ENCODE measurements around the gene PITHD1.
"Not testable (repeated sequence)": the region's sequence is repeated elsewhere in the genome, so short reads cannot be mapped to it uniquely, and the experiment has no call there.

The PITHD1 gene

DNA sequence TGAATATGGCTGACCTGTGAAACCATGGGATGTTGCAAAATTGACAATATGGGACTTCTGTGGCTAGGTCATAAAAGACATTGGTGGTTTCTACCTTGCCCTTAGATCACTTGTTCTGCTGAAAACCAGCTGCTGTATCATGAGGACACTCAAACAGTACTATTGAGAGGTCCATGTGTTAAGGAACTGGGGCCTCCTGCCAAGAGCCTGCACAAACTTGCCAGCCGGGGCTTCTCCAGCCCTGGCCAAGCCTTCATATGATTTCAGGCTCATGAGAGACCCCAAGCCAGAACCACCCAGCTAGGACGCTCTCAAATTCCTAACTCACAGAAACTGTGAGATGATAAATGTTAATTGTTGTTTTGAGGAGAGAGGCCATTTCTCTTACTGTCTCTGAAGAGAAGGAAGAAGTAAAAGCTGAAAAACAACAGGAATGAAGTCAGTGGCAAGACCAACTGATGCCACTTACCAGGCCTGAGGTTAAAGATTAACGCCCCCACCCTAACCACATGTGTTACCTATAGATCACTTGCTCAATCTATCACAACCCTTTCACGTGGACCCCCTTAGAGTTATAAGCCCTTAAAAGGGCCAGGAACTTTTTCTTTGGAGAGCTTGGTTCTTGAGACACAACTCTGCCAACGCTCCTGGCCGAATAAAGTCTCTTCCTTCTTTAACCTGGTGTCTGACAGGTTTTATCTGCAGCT, 3.9 kb upstream of the PITHD1 start:
- DNase-seq, result no peak

DNA sequence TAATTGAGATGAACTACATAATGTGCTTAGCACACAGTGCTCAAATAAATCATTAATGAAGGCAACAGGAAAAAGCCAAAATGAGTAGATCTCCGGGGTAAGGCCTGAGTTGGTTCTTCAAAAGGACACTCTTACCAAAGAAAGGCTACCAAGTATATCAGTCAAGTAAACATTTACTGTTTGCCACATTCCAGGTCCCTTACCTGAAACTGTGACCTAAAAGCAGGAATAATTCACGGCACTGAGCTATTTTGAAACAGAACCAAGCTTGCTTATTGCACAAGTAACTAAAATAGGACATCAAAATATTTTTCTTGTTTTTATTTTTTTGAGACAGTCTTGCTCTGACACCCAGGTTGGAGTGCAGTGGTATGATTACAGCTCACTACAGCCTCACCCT, 2.0 kb upstream of the PITHD1 start:
- DNase-seq, result no peak

DNA sequence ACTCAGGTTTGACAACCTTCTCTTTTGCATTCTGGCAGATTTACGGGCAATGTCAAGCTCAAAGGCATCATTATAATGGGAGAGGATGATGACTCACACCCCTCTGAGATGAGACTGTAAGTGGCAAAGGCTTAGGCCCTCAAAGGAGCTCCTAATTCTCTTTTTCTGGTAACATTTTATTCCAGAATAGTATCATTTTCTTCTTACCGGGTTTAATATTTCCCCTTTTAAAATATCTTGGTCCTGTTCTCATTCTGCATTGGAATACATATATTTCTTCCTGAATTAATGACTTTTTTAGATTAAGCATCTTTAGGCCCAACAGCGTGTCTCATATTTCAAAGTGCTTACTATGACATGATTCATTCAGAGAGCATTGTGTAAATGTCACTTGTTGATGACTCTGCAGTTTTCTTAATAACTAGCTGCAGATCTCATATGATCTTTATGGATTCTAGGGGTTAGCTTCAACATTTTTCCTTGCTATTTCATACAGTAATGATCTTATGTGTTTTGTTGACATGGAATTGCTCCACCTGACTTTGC, 1.7 kb downstream of the PITHD1 start:
- DNase-seq, result peak in 1 of 2 donors; percentile 26

DNA sequence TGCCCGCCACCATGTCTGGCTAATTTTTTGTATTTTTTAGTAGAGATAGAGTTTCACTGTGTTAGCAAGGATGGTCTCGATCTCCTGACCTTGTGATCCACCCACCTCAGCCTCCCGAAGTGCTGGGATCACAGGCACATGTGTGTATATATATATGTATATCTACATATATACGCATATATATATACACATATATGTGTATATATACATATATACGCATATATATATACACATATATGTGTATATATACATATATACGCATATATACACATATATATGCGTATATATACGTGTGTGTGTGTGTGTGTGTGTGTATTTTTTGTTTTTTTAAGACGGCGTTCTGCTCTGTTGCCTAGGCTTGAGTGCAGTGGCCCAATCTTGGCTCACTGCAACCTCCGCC, 4.9 kb downstream of the PITHD1 start:
- DNase-seq, result not testable (repeated sequence)

DNA sequence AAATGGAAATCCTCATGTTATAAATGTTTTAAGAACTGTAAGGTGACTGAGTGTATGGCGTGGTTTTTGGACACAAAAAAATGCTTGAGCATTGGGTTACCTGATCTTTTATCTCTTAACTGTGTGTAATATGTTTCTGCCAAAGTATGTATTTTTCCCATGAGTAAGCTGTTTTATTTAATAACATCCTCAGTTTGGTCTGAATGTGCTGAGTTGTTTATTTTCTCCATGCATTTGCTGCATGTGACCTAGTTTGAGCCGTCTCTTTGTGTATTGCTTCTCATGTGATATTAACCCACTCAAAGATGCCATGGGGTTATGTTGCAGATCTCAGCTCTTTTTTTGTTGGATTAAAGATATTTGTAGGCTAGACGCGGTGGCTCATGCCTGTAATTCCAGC, 6.6 kb downstream of the PITHD1 start:
- DNase-seq, result no peak

DNA sequence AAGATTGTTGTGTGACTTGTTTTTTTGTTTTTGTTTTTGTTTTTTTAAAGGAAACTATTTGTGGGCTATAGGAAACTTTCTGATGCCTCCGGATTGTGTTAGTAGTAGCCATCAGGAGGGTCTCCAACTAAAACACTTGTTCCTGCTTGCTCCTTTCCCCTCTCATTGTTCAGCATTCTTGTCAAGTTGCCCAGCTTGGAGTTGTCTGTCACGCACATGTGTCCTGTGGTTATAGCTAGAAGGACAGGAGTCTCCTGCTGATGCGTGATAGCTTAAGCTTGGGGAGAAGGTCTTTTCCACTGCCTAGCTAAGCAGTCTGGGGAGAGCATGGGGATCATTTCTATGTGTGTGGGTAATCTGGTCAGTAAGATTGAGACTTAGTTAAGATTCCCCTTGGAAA, 9.5 kb downstream of the PITHD1 start:
- no peak for DNase-seq

- DNase-seq, result no peak
Measured at GRCh38 chr1:23788695-23789094, 10.5 kb downstream of the PITHD1 start.

DNA sequence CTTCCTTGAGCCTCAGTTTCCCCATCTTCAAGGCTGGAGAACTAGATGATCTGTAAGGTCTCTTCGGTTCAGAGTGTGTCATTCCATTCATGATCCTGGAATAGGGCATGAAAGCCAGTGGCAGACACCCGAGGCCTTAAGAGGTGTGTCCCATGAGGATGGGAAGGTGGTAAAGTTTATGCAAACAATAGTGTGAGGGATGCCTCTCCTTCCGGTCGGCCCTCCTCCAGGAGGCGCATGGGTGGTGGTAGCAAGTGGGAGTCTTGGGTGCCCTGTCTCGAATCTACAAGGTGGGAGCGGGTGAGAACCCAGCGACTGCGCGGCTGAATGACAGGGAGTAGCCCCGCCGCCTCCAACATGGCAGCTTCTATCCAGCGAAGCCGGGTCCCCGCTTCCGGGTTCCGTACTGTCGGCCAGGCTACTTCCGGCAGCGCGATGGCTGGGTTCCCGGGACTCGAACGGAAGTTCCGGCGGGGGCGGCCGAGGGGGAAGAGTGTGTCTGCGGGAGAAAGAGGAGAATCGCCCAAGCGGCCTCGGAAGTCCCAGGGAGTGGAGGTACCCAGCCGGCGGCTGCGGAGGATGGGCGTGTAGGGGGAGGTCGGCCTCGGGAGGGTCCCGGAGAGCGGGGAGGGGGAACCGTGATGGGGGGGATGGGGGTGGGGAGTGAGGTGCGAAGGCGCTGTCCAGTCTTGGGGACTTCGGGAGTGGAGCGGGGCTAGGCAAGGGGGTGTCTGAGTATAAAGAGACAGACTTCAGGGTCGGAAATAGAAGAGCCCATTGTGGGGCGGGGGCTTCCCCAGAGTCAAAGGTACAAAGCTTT, 12.7 kb downstream of the PITHD1 start, which contains the start of gene LYPLA2:
Gene LYPLA2 (plus strand): TSS at position 450 of the 820 bp plus-strand sequence. CDS start 1,538 bp downstream, outside the sequence.
- peak; percentile 94 to 96 for DNase-seq

DNA sequence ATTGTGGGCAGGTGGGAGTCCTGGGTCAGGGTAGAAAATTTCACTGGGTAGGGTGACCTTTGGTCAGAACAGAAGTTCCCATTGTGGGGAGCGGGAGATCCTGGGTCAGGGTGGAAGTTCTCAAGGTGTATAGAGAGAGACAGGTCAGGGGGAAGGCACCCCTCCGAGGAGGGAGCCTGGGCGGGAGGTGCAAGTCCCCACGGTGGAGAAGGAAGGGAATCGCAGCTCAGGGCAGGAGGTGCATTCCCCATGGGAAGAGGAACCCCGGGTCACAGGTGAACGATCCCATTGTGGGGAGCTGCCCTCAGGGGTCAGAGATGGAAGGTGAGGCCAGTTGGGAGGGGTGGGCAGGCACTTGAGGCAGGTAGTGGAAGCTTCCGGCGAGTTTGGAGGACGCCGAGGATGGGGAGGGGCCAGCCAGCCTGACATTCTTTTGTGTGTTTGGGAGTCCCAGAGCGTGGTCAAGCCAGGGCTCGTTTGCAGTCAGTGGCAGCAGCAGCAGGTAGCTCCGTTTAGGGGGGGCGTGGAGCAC, 13.4 kb downstream of the PITHD1 start:
- DNase-seq, result no peak

GRCh38 chr1:23792151-23792945, 14.1 kb downstream of the PITHD1 start:
- DNase-seq, result no peak

DNA sequence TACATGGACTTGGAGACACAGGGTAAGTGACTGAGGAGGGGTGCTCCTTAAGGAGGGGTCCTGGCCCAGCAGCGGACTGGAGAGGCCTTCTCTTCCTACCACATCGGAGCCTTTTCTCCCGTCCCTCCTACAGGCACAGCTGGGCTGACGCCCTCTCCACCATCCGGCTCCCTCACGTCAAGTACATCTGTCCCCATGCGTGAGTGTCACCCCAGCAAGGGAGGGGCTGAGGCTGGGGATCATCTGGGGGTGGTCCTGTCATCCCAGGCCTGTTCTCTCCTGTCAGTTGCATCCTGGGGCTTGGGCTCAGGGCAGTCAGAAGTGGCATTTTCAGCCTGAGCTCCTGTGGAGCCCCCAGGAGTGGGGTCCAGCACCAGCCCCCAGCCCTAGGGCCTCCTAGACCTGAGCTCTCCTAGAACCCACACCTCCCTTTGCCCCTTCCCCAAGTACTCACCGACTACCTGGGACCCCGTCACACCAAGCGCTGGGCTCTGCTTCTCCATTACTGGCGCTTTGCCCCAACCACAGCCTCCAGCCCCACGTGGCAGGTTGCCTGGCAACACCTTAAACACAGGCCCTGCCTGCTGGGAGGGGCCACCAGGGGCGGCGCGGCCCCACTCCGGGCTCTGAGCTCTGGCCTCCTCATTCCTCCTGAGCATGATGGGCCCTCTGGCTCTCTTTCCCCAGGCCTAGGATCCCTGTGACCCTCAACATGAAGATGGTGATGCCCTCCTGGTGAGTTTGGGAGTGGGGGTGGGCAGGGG, 15.0 kb downstream of the PITHD1 start:
- DNase-seq, result no peak

- no peak for DNase-seq
Measured at GRCh38 chr1:23793861-23794731, 15.9 kb downstream of the PITHD1 start.

GRCh38 chr1:23794732-23795182, 16.5 kb downstream of the PITHD1 start:
- DNase-seq, result not testable (repeated sequence)

- DNase-seq, result no peak
Measured at GRCh38 chr1:23795676-23796465, 17.7 kb downstream of the PITHD1 start.

- no peak for DNase-seq
Measured at GRCh38 chr1:23796466-23797271, 18.5 kb downstream of the PITHD1 start.

DNA sequence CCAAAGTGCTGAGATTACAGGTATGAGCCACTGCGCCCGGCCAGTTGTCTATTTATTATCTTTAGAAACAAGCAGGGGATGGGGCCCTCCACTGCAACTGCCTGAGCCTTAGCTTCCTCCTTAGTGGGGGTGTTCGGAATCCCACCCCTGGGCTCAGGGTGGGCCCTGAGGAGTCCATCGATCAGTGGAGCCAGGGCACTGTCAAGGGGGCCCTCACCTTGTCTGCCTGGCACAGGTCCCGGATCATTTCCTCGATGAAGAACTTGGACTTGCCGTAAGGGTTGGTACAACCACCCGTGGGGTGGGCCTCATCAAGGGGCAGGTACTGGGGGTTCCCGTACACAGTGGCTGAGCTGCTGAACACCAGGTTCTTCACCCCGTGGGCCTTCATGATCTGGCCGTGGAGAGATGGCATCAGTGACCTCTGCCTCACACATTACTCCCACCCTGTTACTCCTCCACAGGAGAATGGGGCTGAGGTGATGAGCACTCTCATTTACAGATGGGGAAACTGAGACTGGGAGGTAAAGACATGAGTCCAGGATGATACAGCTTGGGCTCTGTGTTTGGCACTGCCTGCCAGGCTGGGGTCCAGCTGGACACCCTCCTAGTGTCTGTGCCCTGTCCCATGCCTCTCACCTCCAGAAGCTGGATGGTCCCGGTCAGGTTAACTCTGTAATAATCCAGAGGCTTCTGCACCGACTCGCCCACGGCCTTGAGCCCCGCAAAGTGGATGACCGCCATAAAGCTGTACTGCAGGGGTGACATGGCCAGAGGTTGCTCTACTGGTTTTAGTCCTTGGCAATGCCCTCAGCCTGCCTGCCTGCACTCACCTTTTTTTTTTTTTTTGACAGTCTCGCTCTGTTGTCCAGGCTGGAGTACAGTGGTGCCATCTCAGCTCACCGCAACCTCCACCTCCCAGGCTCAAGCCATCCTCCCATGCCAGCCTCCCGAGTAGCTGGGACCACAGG, 19.5 kb downstream of the PITHD1 start:
- DNase-seq, result no peak

DNA sequence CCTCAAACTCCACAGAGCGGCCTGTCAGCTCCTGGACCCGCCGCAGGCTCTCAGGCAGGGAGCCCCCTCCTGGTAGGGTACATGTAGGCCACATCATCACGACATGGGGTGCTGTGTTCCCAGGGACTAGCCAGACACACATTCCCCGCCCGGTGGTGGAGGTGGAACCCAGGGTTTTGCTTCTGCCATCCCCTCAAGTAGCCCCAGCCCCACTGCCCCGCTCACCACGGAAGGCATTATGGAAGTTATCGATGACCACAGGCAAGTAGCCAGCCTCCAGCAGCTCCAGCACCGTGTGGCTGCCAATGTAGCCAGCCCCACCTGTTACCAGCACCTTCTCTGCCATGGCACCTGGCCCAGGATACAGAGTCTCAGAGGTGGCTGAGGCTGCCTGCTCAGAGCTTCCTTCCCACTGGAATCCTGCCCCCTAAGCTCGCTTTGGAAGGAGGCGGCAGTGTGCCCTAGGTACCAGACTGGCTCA, 20.5 kb downstream of the PITHD1 start:
- no peak for DNase-seq

DNA sequence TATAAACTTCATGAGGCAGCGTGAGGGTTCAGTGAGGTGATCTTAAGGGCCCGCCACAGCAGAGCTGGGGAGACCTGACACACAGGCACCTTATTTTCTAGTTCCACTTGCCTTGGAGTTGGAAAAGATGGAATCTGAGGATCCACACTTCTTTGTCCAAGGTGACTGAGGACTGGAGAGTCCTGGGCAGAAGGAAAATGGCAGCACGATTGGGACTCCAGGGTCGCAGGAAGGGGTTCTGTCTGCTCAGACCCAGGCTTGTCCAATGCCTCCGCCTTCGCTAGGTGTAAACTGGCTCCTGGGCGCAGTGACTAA, 21.0 kb downstream of the PITHD1 start:
- DNase-seq, result no peak
